Subcutaneous abdominal adipose tissue (tissue), 5 donors: ENCODE data around the gene APIP.
A peak's percentile ranks its signal among the peaks of the same experiment; 100 is the strongest.

Experiments
- H3K27ac ChIP-seq: one replicate; pipeline ENCODE4 v1.7.0; 2013; ENCODE audit warnings: low read depth, mild to moderate bottlenecking, inconsistent platforms, low read length, moderate library complexity
- H3K27me3 ChIP-seq, 5 donors: one replicate each; pipeline ENCODE4 v1.7.0; 2013; ENCODE audit warnings: low read length in 5 of 5, inconsistent platforms in 1 of 5; ENCODE audit not compliant: control insufficient read depth in 5 of 5, insufficient read depth in 4 of 5
- H3K36me3 ChIP-seq, 5 donors: one replicate each; pipeline ENCODE4 v1.7.0; 2013; ENCODE audit warnings: low read length in 5 of 5; ENCODE audit not compliant: control insufficient read depth in 5 of 5, insufficient read depth in 5 of 5
- H3K4me1 ChIP-seq, 5 donors: one replicate each; pipeline ENCODE4 v1.7.0; 2013; ENCODE audit warnings: low read length in 5 of 5, mild to moderate bottlenecking in 3 of 5, moderate library complexity in 1 of 5; ENCODE audit not compliant: control insufficient read depth in 5 of 5, insufficient read depth in 5 of 5
- H3K4me3 ChIP-seq, 5 donors: one replicate each; pipeline ENCODE4 v1.7.0; 2013; ENCODE audit warnings: low read length in 5 of 5, low read depth in 1 of 5
- H3K9ac ChIP-seq, 5 donors: one replicate each; pipeline ENCODE4 v1.7.0; 2013; ENCODE audit warnings: low read length in 5 of 5, mild to moderate bottlenecking in 4 of 5, moderate library complexity in 3 of 5
- H3K9me3 ChIP-seq, 5 donors: one replicate each; pipeline ENCODE4 v1.7.0; 2013; ENCODE audit warnings: low read length in 5 of 5; ENCODE audit not compliant: control insufficient read depth in 5 of 5
- donor health status: healthy.
- donor health status: healthy.
- donor health status: healthy.
- donor health status: healthy.
- donor health status: healthy.

APIP gene

GRCh38 chr11:34916015-34916842 is at the start of gene APIP, which contains the start of gene PDHX:
Gene APIP (minus strand): TSS chr11:34916379. CDS start chr11:34916284, 95 bp downstream.
Gene PDHX (plus strand): TSS chr11:34916618. CDS start chr11:34916656, 38 bp downstream.
- Histone ChIP-seq H3K4me3 (peak within 1 kb of the TSS; percentile 89 to 99 (median 91)), H3K27ac (peak within 1 kb of the TSS; percentile 96), H3K36me3 (peaks cover 0 to 12% (median 0%) of the 10 kb centered on the region in 5 donors), H3K9ac (peak within 1 kb of the TSS; percentile 94 to 99 (median 97)), H3K9me3 (no peaks in the 10 kb centered on the region), H3K4me1 (peaks cover 2 to 76% (median 48%) of the 10 kb centered on the region in 5 donors), H3K27me3 (no peaks in the 10 kb centered on the region)

- Histone ChIP-seq H3K9me3 (no peaks in the 10 kb centered on the region), H3K4me3 (no peak overlapping the region), H3K27ac (no peak overlapping the region), H3K4me1 (peaks cover 0 to 16% (median 0%) of the 10 kb centered on the region in 5 donors), H3K36me3 (peaks cover 12 to 35% (median 30%) of the 10 kb centered on the region in 5 donors), H3K27me3 (no peaks in the 10 kb centered on the region), H3K9ac (no peak overlapping the region)
Observed at GRCh38 chr11:34964610-34965331, 48.6 kb upstream of the APIP start.

GRCh38 chr11:34963351-34963750 is 47.2 kb upstream of the APIP start:
- H3K9ac ChIP-seq, result no peak overlapping the region
- no peak overlapping the region for H3K4me3 ChIP-seq
- H3K36me3 ChIP-seq, result peaks cover 12 to 29% (median 24%) of the 10 kb centered on the region in 5 donors

GRCh38 chr11:34962034-34962433 is 45.9 kb upstream of the APIP start:
- no peak overlapping the region for H3K27ac ChIP-seq
- peaks cover 0 to 18% (median 2%) of the 10 kb centered on the region in 5 donors for H3K4me1 ChIP-seq
- no peak overlapping the region for H3K9ac ChIP-seq
- no peak overlapping the region for H3K4me3 ChIP-seq
- H3K9me3 ChIP-seq, result no peaks in the 10 kb centered on the region
- H3K36me3 ChIP-seq, result peaks cover 9 to 28% (median 21%) of the 10 kb centered on the region in 5 donors
- H3K27me3 ChIP-seq, result no peaks in the 10 kb centered on the region

More at GRCh38 chr11:34963351-34963750, 47.2 kb upstream of the APIP start:
- Histone ChIP-seq H3K27ac (no peak overlapping the region), H3K27me3 (no peaks in the 10 kb centered on the region), H3K9me3 (no peaks in the 10 kb centered on the region), H3K4me1 (peaks cover 0 to 18% (median 2%) of the 10 kb centered on the region in 5 donors)

- H3K9me3 ChIP-seq, result no peaks in the 10 kb centered on the region
- peaks cover 9 to 22% (median 15%) of the 10 kb centered on the region in 5 donors for H3K36me3 ChIP-seq
- H3K4me3 ChIP-seq, result no peak overlapping the region
- H3K9ac ChIP-seq, result no peak overlapping the region
- peak overlapping the region; percentile 13 for H3K27ac ChIP-seq
- H3K27me3 ChIP-seq, result no peaks in the 10 kb centered on the region
- H3K4me1 ChIP-seq, result peaks cover 0 to 18% (median 2%) of the 10 kb centered on the region in 5 donors
Observed at GRCh38 chr11:34960277-34960676, 44.1 kb upstream of the APIP start.

- Histone ChIP-seq H3K9ac (no peak overlapping the region), H3K4me3 (no peak overlapping the region), H3K27ac (no peak overlapping the region), H3K4me1 (peaks cover 0 to 18% (median 2%) of the 10 kb centered on the region in 5 donors), H3K27me3 (no peaks in the 10 kb centered on the region), H3K36me3 (peaks cover 7 to 18% (median 11%) of the 10 kb centered on the region in 5 donors), H3K9me3 (no peaks in the 10 kb centered on the region)
Observed at GRCh38 chr11:34959770-34960169, 43.6 kb upstream of the APIP start.

GRCh38 chr11:34957606-34958005 is 41.4 kb upstream of the APIP start:
- peaks cover 3 to 17% (median 7%) of the 10 kb centered on the region in 5 donors for H3K36me3 ChIP-seq
- no peak overlapping the region for H3K4me3 ChIP-seq
- H3K9me3 ChIP-seq, result no peaks in the 10 kb centered on the region
- no peak overlapping the region for H3K27ac ChIP-seq
- no peak overlapping the region for H3K9ac ChIP-seq
- H3K27me3 ChIP-seq, result no peaks in the 10 kb centered on the region
- H3K4me1 ChIP-seq, result peaks cover 0 to 18% (median 2%) of the 10 kb centered on the region in 5 donors

GRCh38 chr11:34957206-34957605 is 41.0 kb upstream of the APIP start:
- Histone ChIP-seq H3K27ac (no peak overlapping the region), H3K27me3 (no peaks in the 10 kb centered on the region), H3K36me3 (peaks cover 3 to 17% (median 7%) of the 10 kb centered on the region in 5 donors), H3K9me3 (no peaks in the 10 kb centered on the region), H3K4me1 (peaks cover 0 to 18% (median 2%) of the 10 kb centered on the region in 5 donors), H3K9ac (no peak overlapping the region), H3K4me3 (no peak overlapping the region)

- no peak overlapping the region for H3K4me3 ChIP-seq
- no peaks in the 10 kb centered on the region for H3K27me3 ChIP-seq
- peaks cover 3 to 17% (median 7%) of the 10 kb centered on the region in 5 donors for H3K36me3 ChIP-seq
- no peak overlapping the region for H3K9ac ChIP-seq
- no peaks in the 10 kb centered on the region for H3K9me3 ChIP-seq
- H3K4me1 ChIP-seq, result peaks cover 0 to 2% (median under 1%) of the 10 kb centered on the region in 5 donors
- no peak overlapping the region for H3K27ac ChIP-seq
Observed at GRCh38 chr11:34953955-34954354, 37.8 kb upstream of the APIP start.
